HT1080 (cell line): ENCODE results near the gene PCMT1. TPM values are rescaled to one million over a fixed set of nuclear protein-coding genes. Genes with fewer than 3 reads are reported as not detected.
A peak's percentile ranks its signal among the peaks of the same experiment; 100 is the strongest.
"Not testable (repeated sequence)": the region's sequence is repeated elsewhere in the genome, so short reads cannot be mapped to it uniquely, and the experiment has no call there.

Experiments used
- DNase-seq: peaks from one replicate; pipeline ENCODE4 v3.0.0-alpha.2; 2015; ENCODE audit warnings: low read depth
- total RNA-seq: library from RNA; depleted of rRNA; stranded (reverse); fragments of >200 nt; shearing (Covaris generic); gene quantifications from 2 replicates; pipeline ENCODE4 v1.2.3, GENCODE V29; 2014

PCMT1 gene
- total RNA-seq, 1 experiment from 2014 or later, result 158 TPM

- not testable (repeated sequence) for DNase-seq
Observed at GRCh38 chr6:149749082-149749593, 403 bp upstream of the PCMT1 start.

- DNase-seq, result peak; percentile 80
Observed at GRCh38 chr6:149750136-149750609, 632 bp downstream of the PCMT1 start.

DNA sequence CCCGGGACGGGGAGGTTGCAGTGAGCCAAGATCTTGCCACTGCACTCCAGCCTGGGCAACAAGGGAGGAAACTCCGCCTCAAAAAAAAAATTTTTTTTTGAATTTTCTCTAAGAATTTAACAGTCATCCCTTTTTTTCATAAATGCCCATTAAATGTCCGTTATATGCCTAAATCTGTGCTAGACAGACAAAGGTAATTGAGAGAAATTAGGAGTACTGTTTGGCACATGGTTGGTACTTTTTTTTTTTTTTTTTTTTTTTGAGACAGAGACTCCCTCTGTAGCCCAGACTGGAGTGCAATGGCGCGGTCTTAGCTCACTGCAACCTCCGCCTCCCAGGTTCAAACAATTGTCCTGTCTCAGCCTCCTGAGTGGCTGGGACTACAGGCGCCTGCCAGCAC lies 1.7 kb downstream of the PCMT1 start:
- no peak for DNase-seq

- DNase-seq, result not testable (repeated sequence)
Observed at GRCh38 chr6:149751920-149752319, 2.4 kb downstream of the PCMT1 start.

DNA sequence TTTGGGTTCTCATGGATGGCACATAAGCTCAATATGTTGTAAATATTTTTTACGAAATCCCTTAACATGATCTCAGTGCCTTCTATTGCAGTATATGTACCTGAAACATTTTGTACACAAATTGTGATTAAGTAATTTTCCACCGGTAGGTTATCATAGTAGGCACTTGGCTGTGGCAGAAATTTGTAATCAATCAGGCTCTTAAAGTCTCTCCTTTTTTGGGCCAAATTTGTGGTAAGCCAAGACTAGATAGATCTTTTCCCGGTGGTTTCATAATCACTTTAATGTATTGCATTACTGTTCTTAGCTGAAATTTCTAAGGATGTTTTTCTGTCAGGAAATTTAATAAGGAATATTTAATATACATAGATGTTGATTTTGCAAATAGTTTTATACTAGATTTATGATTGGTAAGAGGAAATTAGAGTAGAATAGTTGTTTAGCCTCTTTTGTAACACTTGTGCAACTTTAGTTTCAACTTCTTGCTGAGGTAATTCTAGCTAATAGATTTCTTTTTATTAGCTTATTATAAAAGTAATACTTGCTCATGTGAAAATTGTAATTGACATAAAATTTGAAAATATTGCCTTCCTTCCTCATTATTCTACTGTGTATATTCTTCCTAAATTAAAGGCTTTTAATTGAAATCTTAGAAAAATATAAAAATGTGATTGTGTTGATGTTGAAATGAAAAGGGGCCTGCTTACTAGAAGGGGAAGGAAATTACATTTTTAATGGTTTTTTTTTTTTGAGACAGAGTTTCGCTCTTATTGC lies 3.2 kb downstream of the PCMT1 start:
- DNase-seq, result no peak

DNA sequence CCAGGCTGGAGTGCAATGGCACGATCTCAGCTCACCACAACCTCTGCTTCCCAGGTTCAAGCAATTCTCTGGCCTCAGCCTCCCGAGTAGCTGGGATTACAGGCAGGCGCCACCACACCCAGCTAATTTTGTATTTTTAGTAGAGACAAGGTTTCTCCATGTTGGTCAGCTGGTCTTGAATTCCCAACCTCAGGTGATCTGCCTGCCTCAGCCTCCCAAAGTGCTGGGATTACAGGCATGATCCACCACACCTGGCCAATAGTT lies 3.8 kb downstream of the PCMT1 start:
- not testable (repeated sequence) for DNase-seq

DNA sequence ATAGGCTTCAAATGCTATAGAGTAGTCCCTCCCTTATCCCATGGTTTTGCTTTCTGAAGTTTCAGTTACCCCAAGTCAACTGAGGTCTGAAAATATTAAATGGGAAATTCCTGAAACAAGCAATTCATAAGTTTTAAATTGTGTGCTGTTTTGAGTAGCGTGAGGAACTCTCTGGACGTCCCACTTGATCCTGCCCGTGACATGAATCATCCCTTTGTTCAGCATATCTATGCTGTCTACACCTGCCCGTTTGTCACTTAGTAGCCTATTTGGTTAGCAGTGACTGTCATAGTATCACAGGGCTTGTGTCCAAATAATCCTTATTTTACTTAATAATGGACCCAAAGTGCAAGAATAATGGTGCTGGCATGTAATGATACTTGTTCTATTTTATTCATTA lies 5.0 kb downstream of the PCMT1 start:
- no peak for DNase-seq

GRCh38 chr6:149755300-149756260 lies 6.0 kb downstream of the PCMT1 start:
- DNase-seq, result no peak

DNA sequence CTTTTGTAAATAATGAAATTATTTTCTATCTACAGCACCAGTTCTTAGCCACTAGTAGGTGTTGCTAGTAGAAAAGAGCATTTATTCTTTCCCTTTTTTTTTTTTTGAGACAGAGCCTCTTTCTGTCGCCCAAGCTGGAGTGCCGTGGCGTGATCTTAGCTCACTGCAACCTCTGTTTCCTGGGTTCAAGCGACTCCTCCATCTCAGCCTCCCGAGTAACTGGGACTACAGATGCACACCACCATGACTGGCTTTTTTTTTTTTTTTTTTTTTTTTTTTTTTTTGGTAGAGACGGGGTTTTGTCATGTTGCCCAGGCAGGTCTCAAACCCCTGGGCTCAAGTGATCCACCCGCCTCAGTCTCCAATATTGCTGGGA lies 6.7 kb downstream of the PCMT1 start:
- DNase-seq, result no peak

DNA sequence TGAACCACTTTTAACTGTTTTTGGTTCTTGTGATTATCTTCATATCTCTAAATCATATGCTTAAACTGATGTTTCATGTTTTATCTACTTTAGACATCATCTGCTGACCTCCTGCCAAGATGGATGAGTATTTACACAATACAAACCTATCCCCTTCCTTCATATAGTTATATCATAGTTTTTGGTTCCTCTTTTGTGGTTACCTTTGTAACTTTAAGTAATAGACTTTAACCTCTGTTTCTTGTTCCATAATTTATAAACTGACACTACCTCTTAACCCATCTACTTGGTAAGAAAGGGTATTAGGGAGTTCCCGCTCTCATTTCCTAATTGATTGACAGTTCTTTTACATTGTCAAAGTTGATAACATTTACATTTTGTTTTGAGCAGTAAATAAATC lies 11.9 kb downstream of the PCMT1 start:
- DNase-seq, result no peak

DNA sequence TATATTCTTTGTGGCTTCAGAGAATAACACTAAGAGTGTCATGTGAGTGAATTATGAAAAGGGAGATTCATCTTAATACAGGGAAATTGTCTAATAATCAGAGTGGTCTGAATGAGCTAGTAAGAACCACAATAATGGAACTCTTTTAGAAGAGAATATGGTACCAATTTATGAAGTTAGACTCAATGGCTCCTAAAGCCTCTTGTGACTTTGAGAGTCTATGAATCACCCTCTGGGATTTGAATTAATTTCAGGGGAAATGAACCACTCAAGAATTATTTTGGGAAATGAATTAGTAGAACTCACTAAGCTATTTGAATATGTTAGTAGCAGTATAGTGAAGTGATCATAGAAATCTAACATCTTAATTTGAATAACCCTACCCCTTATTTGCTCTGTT lies 14.3 kb downstream of the PCMT1 start:
- DNase-seq, result no peak

- DNase-seq, result peak; percentile 33
Observed at GRCh38 chr6:149766156-149766769, 16.7 kb downstream of the PCMT1 start.

DNA sequence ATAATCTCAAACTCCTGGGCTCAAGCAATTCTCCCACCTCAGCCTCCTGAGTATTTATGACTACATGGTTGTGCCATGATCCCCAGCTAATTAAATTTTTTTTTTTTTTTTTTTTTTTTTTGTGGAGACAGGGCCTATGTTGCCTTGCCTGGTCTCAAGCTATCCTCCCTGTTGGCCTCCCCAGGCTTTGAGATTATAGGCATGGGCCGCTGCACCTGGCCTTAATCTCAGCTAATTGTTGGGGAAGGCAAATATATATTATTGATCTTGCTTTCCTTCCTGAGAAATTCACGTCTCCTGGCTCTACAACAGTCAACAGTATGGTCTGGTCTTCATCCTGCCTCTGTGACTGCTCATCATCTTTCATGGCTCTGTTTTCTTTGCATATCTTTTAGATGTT lies 20.1 kb downstream of the PCMT1 start:
- no peak for DNase-seq

DNA sequence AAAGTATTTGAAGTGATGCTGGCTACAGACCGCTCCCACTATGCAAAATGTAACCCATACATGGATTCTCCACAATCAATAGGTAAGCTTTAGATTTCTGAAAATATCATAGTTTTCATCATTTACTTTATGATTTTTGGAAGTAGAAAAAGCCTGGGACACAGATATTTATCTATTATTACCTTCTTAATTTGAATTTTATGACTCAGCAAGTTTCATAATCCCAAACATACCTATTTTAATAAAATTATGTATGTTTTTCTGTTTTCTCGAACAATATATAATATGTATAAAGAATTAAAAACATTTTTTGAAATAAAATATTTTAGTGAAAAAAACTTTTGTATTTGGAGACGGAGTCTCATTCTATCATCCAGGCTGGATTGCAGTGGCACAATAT lies 21.6 kb downstream of the PCMT1 start:
- DNase-seq, result no peak

DNA sequence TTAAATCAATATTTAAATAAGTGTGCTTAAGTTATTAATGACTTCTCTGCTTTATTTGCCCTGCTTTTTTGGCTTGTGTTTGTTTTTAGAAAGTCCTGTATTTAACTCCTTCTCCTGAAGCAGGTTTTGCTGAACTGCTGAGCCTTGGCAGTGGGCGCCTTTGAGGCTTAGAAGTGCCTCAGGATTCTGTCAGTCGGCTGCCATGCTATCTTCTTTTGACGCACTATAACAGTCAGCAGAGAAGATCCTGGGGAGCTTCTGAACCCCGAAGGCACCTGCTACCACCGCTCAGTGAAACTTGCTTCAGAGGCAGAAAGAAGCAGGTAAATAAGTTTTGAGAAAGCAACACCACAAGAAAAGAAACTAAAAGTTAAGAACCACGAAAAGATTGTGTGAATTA lies 22.4 kb downstream of the PCMT1 start:
- no peak for DNase-seq

GRCh38 chr6:149777624-149778023 lies 28.1 kb downstream of the PCMT1 start:
- DNase-seq, result no peak

GRCh38 chr6:149779644-149779963 lies 30.1 kb downstream of the PCMT1 start:
- no peak for DNase-seq

GRCh38 chr6:149781715-149782114 lies 32.2 kb downstream of the PCMT1 start:
- DNase-seq, result no peak

- DNase-seq, result no peak
Observed at GRCh38 chr6:149782337-149782736, 32.8 kb downstream of the PCMT1 start.

- DNase-seq, result no peak
Observed at GRCh38 chr6:149783551-149783950, 34.0 kb downstream of the PCMT1 start.

DNA sequence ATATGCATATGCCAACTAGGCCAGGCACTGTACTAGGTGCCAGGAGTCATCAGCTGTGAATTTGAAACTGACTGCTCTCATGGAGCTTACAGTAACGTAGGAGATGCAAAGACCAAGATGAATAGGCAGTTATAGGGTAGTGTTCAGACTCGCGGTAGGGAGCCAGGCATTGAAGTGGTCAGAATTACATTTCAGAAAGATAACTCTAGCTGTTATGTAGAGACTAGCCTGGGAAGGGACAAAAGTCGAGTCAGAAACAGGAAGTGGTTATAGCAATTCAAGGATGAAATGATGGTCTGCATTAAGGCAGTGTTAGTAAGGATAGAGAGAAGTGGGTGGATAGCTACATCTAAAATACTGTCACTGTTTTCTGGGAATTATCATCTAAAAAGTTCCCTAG lies 56.6 kb downstream of the PCMT1 start:
- peak; percentile 20 for DNase-seq

DNA sequence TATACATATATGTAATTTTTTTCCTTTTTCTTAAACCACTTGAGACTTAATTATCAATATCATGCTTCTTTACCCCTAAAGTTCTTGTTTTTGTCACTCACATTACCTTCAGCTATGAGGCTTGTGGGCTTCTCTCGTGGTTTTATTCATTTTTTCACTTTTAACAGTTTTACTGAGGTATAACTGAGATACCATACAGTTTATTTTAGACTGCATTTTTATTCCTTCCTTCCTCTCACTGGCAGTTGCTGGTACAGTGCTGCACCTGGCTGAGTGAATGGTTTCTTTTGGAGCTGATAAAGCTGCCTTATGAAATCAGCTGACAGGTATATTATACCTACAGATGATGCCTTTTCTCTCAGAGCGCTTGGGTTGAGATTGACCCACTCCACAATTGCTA lies 60.3 kb downstream of the PCMT1 start:
- no peak for DNase-seq
